Measurements from ENCODE around the gene MISP3.

- no peak for TF ChIP-seq CTCF (conservative IDR thresholded peaks at IDR 0.05)
- TF ChIP-seq ZFX (IDR thresholded peaks at IDR 0.05) = no peak
Observed at GRCh38 chr19:14112051-14112808, 39.6 kb downstream of the MISP3 start.
